GM19351 (cell line): ENCODE data around the gene GATAD2B.
"Not testable (repeated sequence)": the region's sequence is repeated elsewhere in the genome, so short reads cannot be mapped to it uniquely, and the experiment has no call there.

Experiments used
- ATAC-seq: cut with Tn5 transposase; IDR thresholded peaks from one replicate; pipeline ENCODE4 v1.9.1; 2021; ENCODE audit warnings: mild to moderate bottlenecking, moderate library complexity; ENCODE audit not compliant: unreplicated experiment

The GATAD2B gene

GRCh38 chr1:153844349-153844748, 78.4 kb downstream of the GATAD2B start:
- not testable (repeated sequence) for ATAC-seq

- ATAC-seq, result peak; percentile 72
Measured at GRCh38 chr1:153842006-153842471, 80.7 kb downstream of the GATAD2B start.

GRCh38 chr1:153841463-153841994, 81.2 kb downstream of the GATAD2B start:
- ATAC-seq, result no peak

- not testable (repeated sequence) for ATAC-seq
Measured at GRCh38 chr1:153840774-153841173, 82.0 kb downstream of the GATAD2B start.

GRCh38 chr1:153833968-153834367, 88.8 kb downstream of the GATAD2B start:
- not testable (repeated sequence) for ATAC-seq

- no peak for ATAC-seq
Measured at GRCh38 chr1:153833171-153833570, 89.6 kb downstream of the GATAD2B start.

GRCh38 chr1:153832293-153832692, 90.5 kb downstream of the GATAD2B start:
- ATAC-seq, result no peak

- ATAC-seq, result no peak
Measured at GRCh38 chr1:153831026-153831425, 91.7 kb downstream of the GATAD2B start.

- no peak for ATAC-seq
Measured at GRCh38 chr1:153827168-153827964, 95.4 kb downstream of the GATAD2B start.

- ATAC-seq, result no peak
Measured at GRCh38 chr1:153818876-153819275, 103.9 kb downstream of the GATAD2B start.

GRCh38 chr1:153816283-153816889, 106.4 kb downstream of the GATAD2B start:
- no peak for ATAC-seq

- ATAC-seq, result no peak
Measured at GRCh38 chr1:153805886-153806719, 116.7 kb downstream of the GATAD2B start.

GRCh38 chr1:153805042-153805745, 117.6 kb downstream of the GATAD2B start:
- ATAC-seq, result peak; percentile 98

GRCh38 chr1:153804112-153804511, 118.7 kb downstream of the GATAD2B start:
- ATAC-seq, result no peak

GRCh38 chr1:153803470-153804056, 119.2 kb downstream of the GATAD2B start:
- ATAC-seq, result no peak

- ATAC-seq, result no peak
Measured at GRCh38 chr1:153801786-153802697, 120.7 kb downstream of the GATAD2B start.

GRCh38 chr1:153801028-153801625, 121.6 kb downstream of the GATAD2B start:
- ATAC-seq, result no peak

- ATAC-seq, result no peak
Measured at GRCh38 chr1:153800516-153800915, 122.3 kb downstream of the GATAD2B start.
